ENCODE measurements around the gene PPP2R5B.

DNA sequence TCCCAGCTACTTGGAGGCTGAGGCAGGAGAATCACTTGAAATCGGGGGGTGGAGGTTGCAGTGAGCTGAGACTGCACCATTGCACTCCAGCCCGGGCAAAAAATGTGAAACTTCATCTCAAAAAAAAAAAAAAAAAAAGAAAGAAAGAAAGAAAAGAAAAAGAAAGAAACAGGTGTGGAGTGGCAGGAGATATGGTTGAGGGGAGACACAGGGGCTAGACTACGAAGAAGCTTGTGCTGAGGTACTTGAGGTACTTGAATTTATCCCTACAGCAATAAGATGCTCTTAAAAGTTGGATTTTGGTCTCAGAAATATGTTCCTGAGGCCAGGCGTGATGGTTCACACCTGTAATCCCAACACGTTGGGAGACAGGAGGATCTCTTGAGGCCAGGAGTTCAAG lies 49.6 kb downstream of the PPP2R5B start:
- TF ChIP-seq CTCF (conservative IDR thresholded peaks at IDR 0.05 in 1 of 2, IDR thresholded peaks at IDR 0.05 in 1 of 2; ENCODE audit: extremely low read depth in 1 of 2, insufficient read depth in 1 of 2, low read depth in 1 of 2, low read length in 2 of 2), result no peak
- TF ChIP-seq EZH2 (IDR thresholded peaks at IDR 0.05; ENCODE audit: borderline replicate concordance, low read length), result no peak

Measured in mammary epithelial cell (primary cell).